ENCODE measurements around the gene MAMLD1.

DNA sequence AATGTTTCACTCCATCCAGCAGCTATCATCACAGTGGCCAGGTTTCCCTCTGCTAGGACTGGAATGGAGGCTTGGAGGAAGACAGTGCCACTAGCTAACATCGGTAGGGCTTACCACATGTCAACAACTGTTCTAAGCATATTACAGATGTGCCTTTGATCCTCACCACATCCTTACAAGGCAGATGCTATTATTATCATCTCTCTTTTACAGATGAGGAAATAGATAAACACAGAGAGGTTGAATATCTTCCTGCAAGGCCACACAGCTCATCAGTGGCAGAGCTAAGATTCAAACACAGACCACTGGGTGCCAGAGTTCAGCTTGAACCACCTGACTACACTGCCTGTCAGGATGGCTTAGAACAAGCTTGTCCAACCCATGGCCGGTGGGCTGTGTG is 47.4 kb downstream of the MAMLD1 start:
- TF ChIP-seq CTCF (IDR thresholded peaks at IDR 0.05; ENCODE audit: insufficient read depth, low read length) (no peak), POLR2AphosphoS5 (IDR thresholded peaks at IDR 0.05; ENCODE audit: low read depth) (no peak), GABPA (IDR thresholded peaks at IDR 0.05; ENCODE audit: low read depth) (no peak)
